ENCODE results near the gene PPP2R3A.

Gene PPP2R3A

GRCh38 chr3:136192831-136193230, 227.3 kb downstream of the PPP2R3A start:
- H3K9me3 ChIP-seq: peaks cover 24% of the 10 kb centered on the region
- H3K27ac ChIP-seq: 0 out of 2 replicates have a peak overlapping the region, but pooled peaks have one; percentile 4
- no peak for TF ChIP-seq Cebpa-rat (IDR thresholded peaks at IDR 0.05)
- peaks cover 23% of the 10 kb centered on the region for H3K36me3 ChIP-seq
- H3K4me1 ChIP-seq: peaks cover 37% of the 10 kb centered on the region
- H3K4me3 ChIP-seq: peak overlapping the region; percentile 95
- peak overlapping the region; percentile 79 for H3K4me2 ChIP-seq
- peak overlapping the region; percentile 98 for H3K9ac ChIP-seq
- no peaks in the 10 kb centered on the region for H3K27me3 ChIP-seq
- H4K20me1 ChIP-seq: peaks cover 78% of the 10 kb centered on the region

- TF ChIP-seq Cebpa-rat (IDR thresholded peaks at IDR 0.05): no peak
- Histone ChIP-seq H3K27me3 (no peaks in the 10 kb centered on the region), H3K4me2 (peak overlapping the region; percentile 79), H4K20me1 (peaks cover 71% of the 10 kb centered on the region), H3K4me1 (peaks cover 37% of the 10 kb centered on the region), H3K36me3 (peaks cover 17% of the 10 kb centered on the region), H3K9ac (peak overlapping the region; percentile 98), H3K27ac (peak overlapping the region; percentile 99), H3K9me3 (peaks cover 20% of the 10 kb centered on the region), H3K4me3 (peak overlapping the region; percentile 95)
Observed at GRCh38 chr3:136193278-136194054, 227.9 kb downstream of the PPP2R3A start.

- Histone ChIP-seq H3K36me3 (peaks cover 8% of the 10 kb centered on the region; the same call in 1 of the 2 replicates), H3K9ac (peak overlapping the region; percentile 98), H3K4me2 (peak overlapping the region; percentile 79), H3K4me1 (peaks cover 38% of the 10 kb centered on the region), H3K27ac (peak overlapping the region; percentile 99), H3K9me3 (peaks cover 21% of the 10 kb centered on the region), H3K4me3 (peak overlapping the region; percentile 95), H3K27me3 (no peaks in the 10 kb centered on the region), H4K20me1 (peaks cover 60% of the 10 kb centered on the region)
- no peak for TF ChIP-seq Cebpa-rat (IDR thresholded peaks at IDR 0.05)
Observed at GRCh38 chr3:136194409-136195257, 229.1 kb downstream of the PPP2R3A start.

- Histone ChIP-seq H3K4me2 (peak overlapping the region; percentile 79), H3K9ac (peak overlapping the region; percentile 98), H3K36me3 (no peaks in the 10 kb centered on the region; the same call in 1 of the 2 replicates), H3K4me3 (peak overlapping the region; percentile 95), H3K27me3 (no peaks in the 10 kb centered on the region), H3K27ac (peak overlapping the region; percentile 99), H4K20me1 (peaks cover 52% of the 10 kb centered on the region), H3K4me1 (peaks cover 38% of the 10 kb centered on the region), H3K9me3 (peaks cover 17% of the 10 kb centered on the region)
- no peak for TF ChIP-seq Cebpa-rat (IDR thresholded peaks at IDR 0.05)
Observed at GRCh38 chr3:136195258-136196063, 229.9 kb downstream of the PPP2R3A start.

GRCh38 chr3:136196064-136196400, 230.5 kb downstream of the PPP2R3A start, which contains the start of gene MSL2:
Gene MSL2 (minus strand): TSS chr3:136196335. CDS start chr3:136195113, 1,222 bp downstream.
- H3K4me2 ChIP-seq: peak within 1 kb of the TSS; percentile 89
- no peak for TF ChIP-seq Cebpa-rat (IDR thresholded peaks at IDR 0.05)
- peak within 1 kb of the TSS; percentile 99 for H3K27ac ChIP-seq

GRCh38 chr3:136196401-136197158, 231.1 kb downstream of the PPP2R3A start:
- Histone ChIP-seq H3K4me2 (peak overlapping the region; percentile 89), H3K36me3 (no peaks in the 10 kb centered on the region), H3K27ac (peak overlapping the region; percentile 99), H3K9me3 (peaks cover 17% of the 10 kb centered on the region), H4K20me1 (peaks cover 40% of the 10 kb centered on the region), H3K27me3 (no peaks in the 10 kb centered on the region), H3K4me1 (peaks cover 27% of the 10 kb centered on the region), H3K4me3 (peak overlapping the region; percentile 95), H3K9ac (peak overlapping the region; percentile 98)
- TF ChIP-seq Cebpa-rat (IDR thresholded peaks at IDR 0.05): no peak

More at GRCh38 chr3:136196064-136196400, 230.5 kb downstream of the PPP2R3A start, which contains the start of gene MSL2:
- H3K9me3 ChIP-seq: peaks cover 17% of the 10 kb centered on the region
- no peaks in the 10 kb centered on the region for H3K27me3 ChIP-seq
- H3K4me3 ChIP-seq: peak within 1 kb of the TSS; percentile 95
- peak within 1 kb of the TSS; percentile 98 for H3K9ac ChIP-seq
- peaks cover 46% of the 10 kb centered on the region for H4K20me1 ChIP-seq
- H3K36me3 ChIP-seq: no peaks in the 10 kb centered on the region; the same call in 1 of the 2 replicates
- peaks cover 32% of the 10 kb centered on the region for H3K4me1 ChIP-seq

- H3K4me1 ChIP-seq: peaks cover 20% of the 10 kb centered on the region
- TF ChIP-seq Cebpa-rat (IDR thresholded peaks at IDR 0.05): no peak
- no peaks in the 10 kb centered on the region for H3K27me3 ChIP-seq
- peak overlapping the region; percentile 89 for H3K4me2 ChIP-seq
- no peaks in the 10 kb centered on the region for H3K36me3 ChIP-seq
- peak overlapping the region; percentile 95 for H3K9ac ChIP-seq
- peaks cover 33% of the 10 kb centered on the region for H4K20me1 ChIP-seq
- H3K4me3 ChIP-seq: peak overlapping the region; percentile 95
- H3K9me3 ChIP-seq: peaks cover 17% of the 10 kb centered on the region
- H3K27ac ChIP-seq: peak overlapping the region; percentile 99
Observed at GRCh38 chr3:136197159-136197793, 231.7 kb downstream of the PPP2R3A start.

Measured in BLaER1 (cell line).